ENCODE results near the gene CRIP1. TPM values are rescaled to one million over a fixed set of nuclear protein-coding genes. Genes with fewer than 3 reads are reported as not detected.

Gene CRIP1
- polyA plus RNA-seq, 4 donors = 71.9 to 3,839 (median 386) TPM

- WGBS, 3 donors = 48 to 61% (median 51%) methylated on average over 9 to 10 of the region's 10 CpGs
- FAIRE-seq (no peak), DNase-seq (no peak)
- Histone ChIP-seq H3K27me3 (ENCODE audit: control insufficient read depth in 3 of 3, insufficient read depth in 3 of 3, low read length in 3 of 3) (peaks cover 0 to 14% (median 7%) of the 10 kb centered on the region in 3 donors), H3K27ac (ENCODE audit: low read depth in 1 of 3, low read length in 2 of 3) (no peak overlapping the region), H3K9me3 (ENCODE audit: control insufficient read depth in 2 of 2, insufficient read depth in 1 of 2, low read depth in 1 of 2, low read length in 1 of 2) (no peaks in the 10 kb centered on the region), H3K4me3 (ENCODE audit: low read depth in 1 of 3, low read length in 3 of 3) (no peak overlapping the region), H3K4me1 (ENCODE audit: control insufficient read depth in 3 of 3, insufficient read depth in 2 of 3, low read depth in 1 of 3, low read length in 2 of 3) (peaks cover 0 to 3% (median 0%) of the 10 kb centered on the region in 3 donors), H3K36me3 (ENCODE audit: control insufficient read depth in 3 of 3, insufficient read depth in 2 of 3, low read depth in 1 of 3, low read length in 3 of 3) (no peaks in the 10 kb centered on the region)
Measured at GRCh38 chr14:105532735-105533141, 46.1 kb downstream of the CRIP1 start.

GRCh38 chr14:105533391-105533790 lies 46.7 kb downstream of the CRIP1 start:
- WGBS, 3 donors = 68 to 77% (median 74%) methylated on average over 9 of the region's 9 CpGs

GRCh38 chr14:105533811-105534498 lies 47.3 kb downstream of the CRIP1 start:
- no peak for FAIRE-seq
- Histone ChIP-seq H3K4me1 (ENCODE audit: control insufficient read depth in 3 of 3, insufficient read depth in 2 of 3, low read depth in 1 of 3, low read length in 2 of 3) (no peaks in the 10 kb centered on the region), H3K27ac (ENCODE audit: low read depth in 1 of 3, low read length in 2 of 3) (no peak overlapping the region), H3K36me3 (ENCODE audit: control insufficient read depth in 3 of 3, insufficient read depth in 2 of 3, low read depth in 1 of 3, low read length in 3 of 3) (no peaks in the 10 kb centered on the region), H3K27me3 (ENCODE audit: control insufficient read depth in 3 of 3, insufficient read depth in 3 of 3, low read length in 3 of 3) (peaks cover 0 to 8% (median 5%) of the 10 kb centered on the region in 3 donors), H3K9me3 (ENCODE audit: control insufficient read depth in 2 of 2, insufficient read depth in 1 of 2, low read depth in 1 of 2, low read length in 1 of 2) (no peaks in the 10 kb centered on the region), H3K4me3 (ENCODE audit: low read depth in 1 of 3, low read length in 3 of 3) (no peak overlapping the region)
- 60 to 71% (median 68%) methylated on average over 21 of the region's 21 CpGs for WGBS, 3 donors
- no peak for DNase-seq

More at GRCh38 chr14:105533391-105533790, 46.7 kb downstream of the CRIP1 start:
- no peaks in the 10 kb centered on the region for H3K36me3 ChIP-seq (ENCODE audit: control insufficient read depth in 3 of 3, insufficient read depth in 2 of 3, low read depth in 1 of 3, low read length in 3 of 3)
- H3K4me3 ChIP-seq (ENCODE audit: low read depth in 1 of 3, low read length in 3 of 3) = no peak overlapping the region
- H3K9me3 ChIP-seq (ENCODE audit: control insufficient read depth in 2 of 2, insufficient read depth in 1 of 2, low read depth in 1 of 2, low read length in 1 of 2) = no peaks in the 10 kb centered on the region
- FAIRE-seq (no peak), DNase-seq (no peak)
- H3K27ac ChIP-seq (ENCODE audit: low read depth in 1 of 3, low read length in 2 of 3) = no peak overlapping the region
- H3K4me1 ChIP-seq (ENCODE audit: control insufficient read depth in 3 of 3, insufficient read depth in 2 of 3, low read depth in 1 of 3, low read length in 2 of 3) = no peaks in the 10 kb centered on the region
- peaks cover 0 to 10% (median 7%) of the 10 kb centered on the region in 3 donors for H3K27me3 ChIP-seq (ENCODE audit: control insufficient read depth in 3 of 3, insufficient read depth in 3 of 3, low read length in 3 of 3)

GRCh38 chr14:105534586-105534985 lies 47.9 kb downstream of the CRIP1 start:
- Histone ChIP-seq H3K36me3 (ENCODE audit: control insufficient read depth in 3 of 3, insufficient read depth in 2 of 3, low read depth in 1 of 3, low read length in 3 of 3) (no peaks in the 10 kb centered on the region), H3K4me1 (ENCODE audit: control insufficient read depth in 3 of 3, insufficient read depth in 2 of 3, low read depth in 1 of 3, low read length in 2 of 3) (no peaks in the 10 kb centered on the region), H3K27ac (ENCODE audit: low read depth in 1 of 3, low read length in 2 of 3) (no peak overlapping the region), H3K27me3 (ENCODE audit: control insufficient read depth in 3 of 3, insufficient read depth in 3 of 3, low read length in 3 of 3) (peaks cover 0 to 4% (median 0%) of the 10 kb centered on the region in 3 donors), H3K9me3 (ENCODE audit: control insufficient read depth in 2 of 2, insufficient read depth in 1 of 2, low read depth in 1 of 2, low read length in 1 of 2) (no peaks in the 10 kb centered on the region), H3K4me3 (ENCODE audit: low read depth in 1 of 3, low read length in 3 of 3) (no peak overlapping the region)
- no peak for DNase-seq
- no peak for FAIRE-seq
- 41 to 62% (median 44%) methylated on average over 12 to 13 of the region's 13 CpGs for WGBS, 3 donors

GRCh38 chr14:105536051-105536450 lies 49.4 kb downstream of the CRIP1 start:
- WGBS, 3 donors = 80 to 84% (median 81%) methylated on average over 7 of the region's 7 CpGs
- no peak overlapping the region for H3K27ac ChIP-seq (ENCODE audit: low read depth in 1 of 3, low read length in 2 of 3)
- H3K36me3 ChIP-seq (ENCODE audit: control insufficient read depth in 3 of 3, insufficient read depth in 2 of 3, low read depth in 1 of 3, low read length in 3 of 3) = no peaks in the 10 kb centered on the region
- no peak for DNase-seq
- no peak for FAIRE-seq
- no peaks in the 10 kb centered on the region for H3K9me3 ChIP-seq (ENCODE audit: control insufficient read depth in 2 of 2, insufficient read depth in 1 of 2, low read depth in 1 of 2, low read length in 1 of 2)
- no peak overlapping the region for H3K4me3 ChIP-seq (ENCODE audit: low read depth in 1 of 3, low read length in 3 of 3)
- no peaks in the 10 kb centered on the region for H3K27me3 ChIP-seq (ENCODE audit: control insufficient read depth in 3 of 3, insufficient read depth in 3 of 3, low read length in 3 of 3)
- H3K4me1 ChIP-seq (ENCODE audit: control insufficient read depth in 3 of 3, insufficient read depth in 2 of 3, low read depth in 1 of 3, low read length in 2 of 3) = no peaks in the 10 kb centered on the region

- Histone ChIP-seq H3K4me3 (ENCODE audit: low read depth in 1 of 3, low read length in 3 of 3) (no peak overlapping the region), H3K36me3 (ENCODE audit: control insufficient read depth in 3 of 3, insufficient read depth in 2 of 3, low read depth in 1 of 3, low read length in 3 of 3) (no peaks in the 10 kb centered on the region), H3K4me1 (ENCODE audit: control insufficient read depth in 3 of 3, insufficient read depth in 2 of 3, low read depth in 1 of 3, low read length in 2 of 3) (no peaks in the 10 kb centered on the region), H3K27ac (ENCODE audit: low read depth in 1 of 3, low read length in 2 of 3) (no peak overlapping the region), H3K9me3 (ENCODE audit: control insufficient read depth in 2 of 2, insufficient read depth in 1 of 2, low read depth in 1 of 2, low read length in 1 of 2) (no peaks in the 10 kb centered on the region), H3K27me3 (ENCODE audit: control insufficient read depth in 3 of 3, insufficient read depth in 3 of 3, low read length in 3 of 3) (no peaks in the 10 kb centered on the region)
- WGBS, 3 donors = 71 to 79% (median 74%) methylated on average over 34 of the region's 34 CpGs
- DNase-seq (no peak), FAIRE-seq (no peak)
Measured at GRCh38 chr14:105536691-105537579, 50.2 kb downstream of the CRIP1 start.

GRCh38 chr14:105537580-105538474 lies 51.1 kb downstream of the CRIP1 start:
- Histone ChIP-seq H3K27me3 (ENCODE audit: control insufficient read depth in 3 of 3, insufficient read depth in 3 of 3, low read length in 3 of 3) (no peaks in the 10 kb centered on the region), H3K4me1 (ENCODE audit: control insufficient read depth in 3 of 3, insufficient read depth in 2 of 3, low read depth in 1 of 3, low read length in 2 of 3) (no peaks in the 10 kb centered on the region), H3K36me3 (ENCODE audit: control insufficient read depth in 3 of 3, insufficient read depth in 2 of 3, low read depth in 1 of 3, low read length in 3 of 3) (no peaks in the 10 kb centered on the region), H3K27ac (ENCODE audit: low read depth in 1 of 3, low read length in 2 of 3) (no peak overlapping the region), H3K4me3 (ENCODE audit: low read depth in 1 of 3, low read length in 3 of 3) (no peak overlapping the region), H3K9me3 (ENCODE audit: control insufficient read depth in 2 of 2, insufficient read depth in 1 of 2, low read depth in 1 of 2, low read length in 1 of 2) (no peaks in the 10 kb centered on the region)
- DNase-seq (peak; percentile 43 to 54), FAIRE-seq (no peak)
- WGBS, 3 donors = 15 to 22% (median 21%) methylated on average over 23 to 30 of the region's 30 CpGs

Measured in small intestine (tissue), 7 donors.